Measurements from ENCODE around the gene BTBD16. TPM values are rescaled to one million over a fixed set of nuclear protein-coding genes. Genes with fewer than 3 reads are reported as not detected.

BTBD16 gene
- total RNA-seq, 1 experiment from 2014 or later = not detected

GRCh38 chr10:122308417-122309141, 37.5 kb downstream of the BTBD16 start:
- Histone ChIP-seq H4K5ac (ENCODE audit: insufficient read length, low read depth, low read length) (no peak overlapping the region), H3K18ac (ENCODE audit: insufficient read length, low read depth, low read length) (no peak overlapping the region), H2BK20ac (ENCODE audit: low read depth, low read length, poor library complexity, severe bottlenecking) (no peak overlapping the region), H3K27me3 (ENCODE audit: insufficient read depth, low read length) (no peaks in the 10 kb centered on the region), H3K4ac (ENCODE audit: low read depth, low read length) (no peak overlapping the region), H2BK15ac (ENCODE audit: low read depth, low read length) (no peak overlapping the region), H2BK5ac (ENCODE audit: insufficient read length, low read length) (no peak overlapping the region), H4K8ac (replicated peaks; ENCODE audit: insufficient read length, low read depth, low read length) (no peak overlapping the region), H3K4me2 (ENCODE audit: insufficient read depth, insufficient read length, low read length) (no peak overlapping the region), H3K27ac (ENCODE audit: insufficient read length, low read depth, low read length) (no peak overlapping the region), H2AK5ac (ENCODE audit: insufficient read length, low read length) (no peak overlapping the region), H4K91ac (ENCODE audit: insufficient read length, low read depth, low read length) (no peak overlapping the region), H3K9ac (ENCODE audit: extremely low read depth, insufficient read length, low read length) (no peak overlapping the region), H2BK12ac (ENCODE audit: insufficient read length, low read depth, low read length) (no peak overlapping the region), H3K9me3 (ENCODE audit: control insufficient read depth, low read depth, low read length) (no peaks in the 10 kb centered on the region), H3K79me2 (ENCODE audit: insufficient read depth, low read length) (no peaks in the 10 kb centered on the region), H3K56ac (ENCODE audit: insufficient read length, low read depth, low read length) (no peak overlapping the region), H3K4me1 (ENCODE audit: insufficient read depth, low read length) (no peaks in the 10 kb centered on the region; the same call in 1 of the 2 replicates), H3K23ac (ENCODE audit: insufficient read length, low read depth, low read length) (no peak overlapping the region), H3T11ph (ENCODE audit: low read length) (no peak overlapping the region), H2BK120ac (ENCODE audit: low read depth, low read length, poor library complexity, severe bottlenecking) (no peak overlapping the region), H3K14ac (ENCODE audit: insufficient read depth, low read length) (no peak overlapping the region; the same call in 1 of the 2 replicates), H4K20me1 (ENCODE audit: control insufficient read depth, insufficient read depth, insufficient read length) (no peaks in the 10 kb centered on the region), H2AFZ (ENCODE audit: low read length) (no peak overlapping the region), H3K79me1 (ENCODE audit: insufficient read depth, low read depth, low read length, poor library complexity, severe bottlenecking) (no peaks in the 10 kb centered on the region), H3K23me2 (ENCODE audit: insufficient read length, low read depth, low read length, poor library complexity, severe bottlenecking) (no peaks in the 10 kb centered on the region)
- peaks cover 0 to 8% (median 0%) of the 10 kb centered on the region in 3 experiments; a peak in 1 of 7 replicates for H3K36me3 Mint-ChIP-seq (ENCODE audit: insufficient read depth in 1 of 3, low read depth in 3 of 3)
- DNase-seq = no peak
- no peak overlapping the region; a peak in 1 of 7 replicates for H3K27ac Mint-ChIP-seq
- peaks cover 6 to 8% of the 10 kb centered on the region in 2 experiments for H3K9me3 Mint-ChIP-seq
- WGBS (ENCODE audit: extremely low coverage, insufficient read length, low lambda C conversion rate) = no CpG with 5 or more reads among the region's 7 CpGs
- H3K27me3 Mint-ChIP-seq (ENCODE audit: low read depth) = peaks cover 1% of the 10 kb centered on the region; the same call in 1 of the 2 replicates
- H3K4me3 Mint-ChIP-seq = peak overlapping the region in 1 of 2 experiments; percentile 11; a peak in 1 of 5 replicates
- H3K4me1 Mint-ChIP-seq = peaks cover 14 to 15% of the 10 kb centered on the region in 2 experiments
- TF ChIP-seq CTCF (conservative IDR thresholded peaks at IDR 0.05) = no peak
